GM21360 (cell line): Measurements from ENCODE around the gene TASP1.
"Not testable (repeated sequence)": the region's sequence is repeated elsewhere in the genome, so short reads cannot be mapped to it uniquely, and the experiment has no call there.

Experiments
- ATAC-seq: cut with Tn5 transposase; IDR thresholded peaks from one replicate; pipeline ENCODE4 v1.9.1; 2021; ENCODE audit warnings: mild to moderate bottlenecking, moderate library complexity; ENCODE audit not compliant: unreplicated experiment

The TASP1 gene

GRCh38 chr20:13648291-13649228, 9.8 kb upstream of the TASP1 start:
- no peak for ATAC-seq

GRCh38 chr20:13644010-13644409, 5.3 kb upstream of the TASP1 start:
- no peak for ATAC-seq

- ATAC-seq: peak; percentile 24
These were observed 392 bp upstream of the TASP1 start for GRCh38 chr20:13639150-13639497.

- no peak for ATAC-seq
These were observed 603 bp downstream of the TASP1 start for GRCh38 chr20:13638162-13638495.

GRCh38 chr20:13632431-13632830, 6.3 kb downstream of the TASP1 start:
- ATAC-seq: no peak

GRCh38 chr20:13627525-13627924, 11.2 kb downstream of the TASP1 start:
- not testable (repeated sequence) for ATAC-seq

GRCh38 chr20:13626724-13627123, 12.0 kb downstream of the TASP1 start:
- ATAC-seq: no peak

GRCh38 chr20:13625304-13625979, 13.3 kb downstream of the TASP1 start:
- ATAC-seq: no peak

GRCh38 chr20:13619415-13619814, 19.3 kb downstream of the TASP1 start:
- not testable (repeated sequence) for ATAC-seq

- not testable (repeated sequence) for ATAC-seq
These were observed 20.3 kb downstream of the TASP1 start for GRCh38 chr20:13618456-13618855.

GRCh38 chr20:13617585-13617984, 21.1 kb downstream of the TASP1 start:
- ATAC-seq: not testable (repeated sequence)

- not testable (repeated sequence) for ATAC-seq
These were observed 22.0 kb downstream of the TASP1 start for GRCh38 chr20:13616713-13617112.

GRCh38 chr20:13613917-13614316, 24.8 kb downstream of the TASP1 start:
- no peak for ATAC-seq

- no peak for ATAC-seq
These were observed 27.1 kb downstream of the TASP1 start for GRCh38 chr20:13611611-13612125.

GRCh38 chr20:13610184-13610583, 28.5 kb downstream of the TASP1 start:
- ATAC-seq: peak; percentile 86

- no peak for ATAC-seq
These were observed 30.7 kb downstream of the TASP1 start for GRCh38 chr20:13608066-13608465.

- ATAC-seq: not testable (repeated sequence)
These were observed 45.3 kb downstream of the TASP1 start for GRCh38 chr20:13593423-13593822.

- no peak for ATAC-seq
These were observed 50.7 kb downstream of the TASP1 start for GRCh38 chr20:13588049-13588448.

- ATAC-seq: no peak
These were observed 51.4 kb downstream of the TASP1 start for GRCh38 chr20:13587370-13587769.

- ATAC-seq: no peak
These were observed 52.6 kb downstream of the TASP1 start for GRCh38 chr20:13586133-13586532.

- ATAC-seq: no peak
These were observed 57.3 kb downstream of the TASP1 start for GRCh38 chr20:13581451-13581850.

- no peak for ATAC-seq
These were observed 58.0 kb downstream of the TASP1 start for GRCh38 chr20:13580707-13581106.
